ENCODE measurements around the gene SLC35B4. TPM values are rescaled to one million over a fixed set of nuclear protein-coding genes. Genes with fewer than 3 reads are reported as not detected.

Gene SLC35B4
- total RNA-seq, 1 donor from 2014 or later, result 23.2 TPM

GRCh38 chr7:134355004-134355525 lies 38.3 kb upstream of the SLC35B4 start:
- Histone ChIP-seq H3K4me1 (ENCODE audit: insufficient read depth, low read length) (no peaks in the 10 kb centered on the region), H3K9me3 (ENCODE audit: insufficient read depth, low read depth, low read length) (no peaks in the 10 kb centered on the region), H3K27ac (ENCODE audit: low read depth, low read length) (no peak overlapping the region), H2AFZ (ENCODE audit: low read depth, low read length) (no peak overlapping the region), H4K20me1 (ENCODE audit: insufficient read depth, low read length) (no peaks in the 10 kb centered on the region), H3K27me3 (ENCODE audit: insufficient read depth, low read length) (no peaks in the 10 kb centered on the region), H3K9ac (ENCODE audit: low read length) (no peak overlapping the region), H3K36me3 (ENCODE audit: insufficient read depth, low read length) (no peaks in the 10 kb centered on the region), H3K4me3 (ENCODE audit: insufficient read depth, low read depth, low read length) (no peak overlapping the region), H3K79me2 (ENCODE audit: insufficient read depth, low read length) (no peaks in the 10 kb centered on the region), H3K4me2 (ENCODE audit: low read length) (no peak overlapping the region)
- Mint-ChIP-seq H3K4me1 (ENCODE audit: low read depth, unreplicated experiment) (peaks cover 10% of the 10 kb centered on the region), H3K36me3 (ENCODE audit: low read depth, unreplicated experiment) (no peaks in the 10 kb centered on the region), H3K27ac (ENCODE audit: unreplicated experiment) (no peak overlapping the region), H3K4me3 (ENCODE audit: unreplicated experiment) (no peak overlapping the region), H3K9me3 (ENCODE audit: unreplicated experiment) (no peaks in the 10 kb centered on the region), H3K27me3 (ENCODE audit: low read depth, unreplicated experiment) (peaks cover 8% of the 10 kb centered on the region)
- no peak for TF ChIP-seq CTCF (IDR thresholded peaks at IDR 0.05; ENCODE audit: insufficient read depth, low read depth, low read length)
- TF ChIP-seq EZH2 (IDR thresholded peaks at IDR 0.05; ENCODE audit: insufficient read depth, low read length), result no peak
- DNase-seq (ENCODE audit: low read depth) (no peak), FAIRE-seq (no peak)

- no peaks in the 10 kb centered on the region for H3K79me2 ChIP-seq (ENCODE audit: insufficient read depth, low read length)
- no peaks in the 10 kb centered on the region for H3K27me3 ChIP-seq (ENCODE audit: insufficient read depth, low read length)
- Mint-ChIP-seq H3K36me3 (ENCODE audit: low read depth, unreplicated experiment) (no peaks in the 10 kb centered on the region), H3K9me3 (ENCODE audit: unreplicated experiment) (peaks cover 1% of the 10 kb centered on the region), H3K27me3 (ENCODE audit: low read depth, unreplicated experiment) (peaks cover 8% of the 10 kb centered on the region), H3K4me1 (ENCODE audit: low read depth, unreplicated experiment) (peaks cover 10% of the 10 kb centered on the region), H3K4me3 (ENCODE audit: unreplicated experiment) (no peak overlapping the region), H3K27ac (ENCODE audit: unreplicated experiment) (no peak overlapping the region)
- no peak overlapping the region for H3K4me3 ChIP-seq (ENCODE audit: insufficient read depth, low read depth, low read length)
- no peaks in the 10 kb centered on the region for H4K20me1 ChIP-seq (ENCODE audit: insufficient read depth, low read length)
- no peaks in the 10 kb centered on the region for H3K36me3 ChIP-seq (ENCODE audit: insufficient read depth, low read length)
- H3K4me1 ChIP-seq (ENCODE audit: insufficient read depth, low read length), result no peaks in the 10 kb centered on the region
- TF ChIP-seq EZH2 (IDR thresholded peaks at IDR 0.05; ENCODE audit: insufficient read depth, low read length) (no peak), CTCF (IDR thresholded peaks at IDR 0.05; ENCODE audit: insufficient read depth, low read depth, low read length) (no peak)
- H3K9ac ChIP-seq (ENCODE audit: low read length), result no peak overlapping the region
- DNase-seq (ENCODE audit: low read depth) (no peak), FAIRE-seq (no peak)
- H3K27ac ChIP-seq (ENCODE audit: low read depth, low read length), result no peak overlapping the region
- H3K4me2 ChIP-seq (ENCODE audit: low read length), result no peak overlapping the region
- H2AFZ ChIP-seq (ENCODE audit: low read depth, low read length), result no peak overlapping the region
- H3K9me3 ChIP-seq (ENCODE audit: insufficient read depth, low read depth, low read length), result no peaks in the 10 kb centered on the region
These were observed 36.7 kb upstream of the SLC35B4 start for GRCh38 chr7:134353411-134353810.

GRCh38 chr7:134351424-134351823 lies 34.7 kb upstream of the SLC35B4 start:
- Mint-ChIP-seq H3K9me3 (ENCODE audit: unreplicated experiment) (peaks cover 1% of the 10 kb centered on the region), H3K4me3 (ENCODE audit: unreplicated experiment) (no peak overlapping the region), H3K36me3 (ENCODE audit: low read depth, unreplicated experiment) (no peaks in the 10 kb centered on the region), H3K27ac (ENCODE audit: unreplicated experiment) (no peak overlapping the region), H3K4me1 (ENCODE audit: low read depth, unreplicated experiment) (peaks cover 10% of the 10 kb centered on the region), H3K27me3 (ENCODE audit: low read depth, unreplicated experiment) (peaks cover 3% of the 10 kb centered on the region)
- no peaks in the 10 kb centered on the region for H3K79me2 ChIP-seq (ENCODE audit: insufficient read depth, low read length)
- H3K4me3 ChIP-seq (ENCODE audit: insufficient read depth, low read depth, low read length), result no peak overlapping the region
- H4K20me1 ChIP-seq (ENCODE audit: insufficient read depth, low read length), result no peaks in the 10 kb centered on the region
- TF ChIP-seq EZH2 (IDR thresholded peaks at IDR 0.05; ENCODE audit: insufficient read depth, low read length) (no peak), CTCF (IDR thresholded peaks at IDR 0.05; ENCODE audit: insufficient read depth, low read depth, low read length) (no peak)
- no peaks in the 10 kb centered on the region for H3K9me3 ChIP-seq (ENCODE audit: insufficient read depth, low read depth, low read length)
- FAIRE-seq, result no peak
- H3K36me3 ChIP-seq (ENCODE audit: insufficient read depth, low read length), result no peaks in the 10 kb centered on the region
- no peaks in the 10 kb centered on the region for H3K4me1 ChIP-seq (ENCODE audit: insufficient read depth, low read length)
- H2AFZ ChIP-seq (ENCODE audit: low read depth, low read length), result no peak overlapping the region
- no peak overlapping the region for H3K9ac ChIP-seq (ENCODE audit: low read length)
- no peaks in the 10 kb centered on the region for H3K27me3 ChIP-seq (ENCODE audit: insufficient read depth, low read length)
- no peak for DNase-seq (ENCODE audit: low read depth)
- no peak overlapping the region for H3K4me2 ChIP-seq (ENCODE audit: low read length)
- H3K27ac ChIP-seq (ENCODE audit: low read depth, low read length), result no peak overlapping the region

Data from astrocyte (in vitro differentiated cells and primary cell).